Parathyroid adenoma (tissue), 2 donors: Measurements from ENCODE around the gene NTN5.

ENCODE experiments used
- H2AFZ ChIP-seq: fragments of 300-600 bp; sonication (generic); one replicate; pipeline ENCODE4 v1.7.0; 2017; ENCODE audit warnings: antibody characterized with exemption, mild to moderate bottlenecking
- H3K27ac ChIP-seq: fragments of 300-600 bp; sonication (generic); one replicate; pipeline ENCODE4 v1.7.0; 2017
- H3K27me3 ChIP-seq: fragments of 300-600 bp; sonication (generic); one replicate; pipeline ENCODE4 v1.7.0; 2017; ENCODE audit warnings: low read length; ENCODE audit not compliant: control insufficient read depth, insufficient read depth
- H3K36me3 ChIP-seq: fragments of 300-600 bp; sonication (generic); one replicate; pipeline ENCODE4 v1.7.0; 2017; ENCODE audit warnings: low read length; ENCODE audit not compliant: control insufficient read depth, insufficient read depth
- H3K4me1 ChIP-seq: fragments of 300-600 bp; sonication (generic); one replicate; pipeline ENCODE4 v1.7.0; 2017; ENCODE audit warnings: control low read depth
- H3K4me2 ChIP-seq: fragments of 300-600 bp; sonication (generic); one replicate; pipeline ENCODE4 v1.7.0; 2017; ENCODE audit warnings: low read length
- H3K4me3 ChIP-seq: fragments of 300-600 bp; sonication (generic); one replicate; pipeline ENCODE4 v1.7.0; 2017; ENCODE audit warnings: low read depth, low read length
- H3K79me2 ChIP-seq: fragments of 300-600 bp; sonication (generic); one replicate; pipeline ENCODE4 v1.7.0; 2017; ENCODE audit warnings: control low read depth
- H3K9ac ChIP-seq: fragments of 300-600 bp; sonication (generic); one replicate; pipeline ENCODE4 v1.7.0; 2017; ENCODE audit warnings: mild to moderate bottlenecking
- H3K9me3 ChIP-seq: fragments of 300-600 bp; sonication (generic); one replicate; pipeline ENCODE4 v1.7.0; 2017; ENCODE audit warnings: low read length; ENCODE audit not compliant: control insufficient read depth
- CTCF ChIP-seq: fragments of 300-600 bp; sonication (generic); IDR thresholded peaks from one replicate; pipeline ENCODE4 v1.7.0; 2017; ENCODE audit warnings: antibody characterized with exemption, mild to moderate bottlenecking
- donor health status: primary hyperparathyroidism.

NTN5 gene

GRCh38 chr19:48639483-48640375 is 33.1 kb downstream of the NTN5 start:
- Histone ChIP-seq H3K79me2 (peaks cover 3% of the 10 kb centered on the region), H3K4me1 (peaks cover 14% of the 10 kb centered on the region), H3K9me3 (no peaks in the 10 kb centered on the region), H3K9ac (no peak overlapping the region), H3K4me2 (peak overlapping the region; percentile 82), H3K4me3 (peak overlapping the region; percentile 59), H3K27me3 (no peaks in the 10 kb centered on the region), H3K27ac (no peak overlapping the region), H2AFZ (no peak overlapping the region), H3K36me3 (no peaks in the 10 kb centered on the region)
- no peak for TF ChIP-seq CTCF

- no peaks in the 10 kb centered on the region for H3K79me2 ChIP-seq
- H3K9me3 ChIP-seq, result no peaks in the 10 kb centered on the region
- peak overlapping the region; percentile 72 for H3K4me2 ChIP-seq
- peak overlapping the region; percentile 76 for H2AFZ ChIP-seq
- H3K4me3 ChIP-seq, result peak overlapping the region; percentile 81
- H3K27me3 ChIP-seq, result no peaks in the 10 kb centered on the region
- H3K36me3 ChIP-seq, result no peaks in the 10 kb centered on the region
- H3K4me1 ChIP-seq, result peaks cover 14% of the 10 kb centered on the region
- H3K9ac ChIP-seq, result no peak overlapping the region
- H3K27ac ChIP-seq, result peak overlapping the region; percentile 99
- no peak for TF ChIP-seq CTCF
Observed at GRCh38 chr19:48638831-48639381, 33.9 kb downstream of the NTN5 start.

GRCh38 chr19:48637948-48638830 is 34.6 kb downstream of the NTN5 start:
- H3K4me1 ChIP-seq, result peaks cover 21% of the 10 kb centered on the region
- peak overlapping the region; percentile 81 for H3K4me3 ChIP-seq
- H3K27me3 ChIP-seq, result no peaks in the 10 kb centered on the region
- no peaks in the 10 kb centered on the region for H3K36me3 ChIP-seq
- H3K4me2 ChIP-seq, result peak overlapping the region; percentile 72
- peak overlapping the region; percentile 99 for H3K27ac ChIP-seq
- no peaks in the 10 kb centered on the region for H3K79me2 ChIP-seq
- H2AFZ ChIP-seq, result peak overlapping the region; percentile 76
- TF ChIP-seq CTCF, result peak; percentile 29
- H3K9ac ChIP-seq, result peak overlapping the region; percentile 82
- H3K9me3 ChIP-seq, result no peaks in the 10 kb centered on the region

GRCh38 chr19:48637449-48637947 is 35.3 kb downstream of the NTN5 start:
- H3K27me3 ChIP-seq, result no peaks in the 10 kb centered on the region
- TF ChIP-seq CTCF, result no peak
- H3K4me2 ChIP-seq, result peak overlapping the region; percentile 72
- peak overlapping the region; percentile 76 for H2AFZ ChIP-seq
- peak overlapping the region; percentile 99 for H3K27ac ChIP-seq
- H3K4me3 ChIP-seq, result peak overlapping the region; percentile 81
- no peaks in the 10 kb centered on the region for H3K36me3 ChIP-seq
- peak overlapping the region; percentile 82 for H3K9ac ChIP-seq
- no peaks in the 10 kb centered on the region for H3K9me3 ChIP-seq
- peaks cover 28% of the 10 kb centered on the region for H3K4me1 ChIP-seq
- no peaks in the 10 kb centered on the region for H3K79me2 ChIP-seq
